ENCODE results near the gene FLT3LG.
"Not testable (repeated sequence)": the region's sequence is repeated elsewhere in the genome, so short reads cannot be mapped to it uniquely, and the experiment has no call there.

Gene FLT3LG

GRCh38 chr19:49463960-49464740 lies 9.9 kb upstream of the FLT3LG start:
- no peak for DNase-seq (ENCODE audit: low spot score)

GRCh38 chr19:49465371-49465770 lies 8.6 kb upstream of the FLT3LG start:
- DNase-seq (ENCODE audit: low spot score): no peak

GRCh38 chr19:49468199-49468598 lies 5.8 kb upstream of the FLT3LG start:
- no peak for DNase-seq (ENCODE audit: low spot score)

- peak; percentile 99 for DNase-seq (ENCODE audit: low spot score)
Measured at GRCh38 chr19:49468746-49469447, 5.1 kb upstream of the FLT3LG start.

- peak; percentile 94 for DNase-seq (ENCODE audit: low spot score)
Measured at GRCh38 chr19:49469828-49470614, 4.0 kb upstream of the FLT3LG start.

GRCh38 chr19:49470615-49470978 lies 3.4 kb upstream of the FLT3LG start:
- DNase-seq (ENCODE audit: low spot score): no peak

GRCh38 chr19:49472936-49473335 lies 1.1 kb upstream of the FLT3LG start:
- DNase-seq (ENCODE audit: low spot score): no peak

- not testable (repeated sequence) for DNase-seq (ENCODE audit: low spot score)
Measured at GRCh38 chr19:49473501-49473867, 531 bp upstream of the FLT3LG start.

GRCh38 chr19:49474542-49474924 lies 518 bp downstream of the FLT3LG start:
- no peak for DNase-seq (ENCODE audit: low spot score)

- DNase-seq (ENCODE audit: low spot score): no peak
Measured at GRCh38 chr19:49475191-49475917, 1.3 kb downstream of the FLT3LG start.

- DNase-seq (ENCODE audit: low spot score): peak; percentile 73
Measured at GRCh38 chr19:49475995-49476880, 2.2 kb downstream of the FLT3LG start.

GRCh38 chr19:49479975-49480628 lies 6.1 kb downstream of the FLT3LG start:
- DNase-seq (ENCODE audit: low spot score): no peak

- no peak for DNase-seq (ENCODE audit: low spot score)
Measured at GRCh38 chr19:49481020-49481683, 7.1 kb downstream of the FLT3LG start.

GRCh38 chr19:49486232-49486631 lies 12.2 kb downstream of the FLT3LG start:
- DNase-seq (ENCODE audit: low spot score): no peak

- DNase-seq (ENCODE audit: low spot score): no peak
Measured at GRCh38 chr19:49486710-49487276, 12.8 kb downstream of the FLT3LG start.

- peak; percentile 100 for DNase-seq (ENCODE audit: low spot score)
Measured at GRCh38 chr19:49487277-49488045, 13.4 kb downstream of the FLT3LG start, which contains the start of gene RPL13A. RPL13A (plus strand) TSS chr19:49487608; CDS start chr19:49487630, 22 bp downstream.

GRCh38 chr19:49488046-49488862 lies 14.2 kb downstream of the FLT3LG start:
- no peak for DNase-seq (ENCODE audit: low spot score)
